HG03469 (cell line): ENCODE measurements around the gene GNAI3.
A peak's percentile ranks its signal among the peaks of the same experiment; 100 is the strongest.

Experiments
- ATAC-seq: cut with Tn5 transposase; IDR thresholded peaks from one replicate; pipeline ENCODE4 v1.9.1; 2021; ENCODE audit warnings: mild to moderate bottlenecking, moderate library complexity, moderate number of reproducible peaks; ENCODE audit not compliant: unreplicated experiment

The GNAI3 gene

GRCh38 chr1:109523706-109524105 lies 24.7 kb upstream of the GNAI3 start:
- no peak for ATAC-seq

GRCh38 chr1:109527098-109527811 lies 21.2 kb upstream of the GNAI3 start:
- ATAC-seq = no peak

GRCh38 chr1:109527846-109528695 lies 20.3 kb upstream of the GNAI3 start:
- ATAC-seq = no peak

- ATAC-seq = no peak
Measured at GRCh38 chr1:109528712-109529111, 19.7 kb upstream of the GNAI3 start.

- no peak for ATAC-seq
Measured at GRCh38 chr1:109529881-109530456, 18.4 kb upstream of the GNAI3 start.

- ATAC-seq = no peak
Measured at GRCh38 chr1:109530457-109531087, 17.8 kb upstream of the GNAI3 start.

- no peak for ATAC-seq
Measured at GRCh38 chr1:109531380-109531779, 17.0 kb upstream of the GNAI3 start.

GRCh38 chr1:109531826-109532364 lies 16.5 kb upstream of the GNAI3 start:
- ATAC-seq = no peak

- ATAC-seq = peak; percentile 59
Measured at GRCh38 chr1:109532365-109533136, 15.9 kb upstream of the GNAI3 start.

GRCh38 chr1:109534307-109534858 lies 14.0 kb upstream of the GNAI3 start:
- ATAC-seq = no peak

GRCh38 chr1:109535481-109535880 lies 12.9 kb upstream of the GNAI3 start:
- ATAC-seq = no peak

GRCh38 chr1:109535971-109536491 lies 12.4 kb upstream of the GNAI3 start:
- no peak for ATAC-seq

GRCh38 chr1:109537450-109538178 lies 10.8 kb upstream of the GNAI3 start:
- no peak for ATAC-seq

GRCh38 chr1:109538827-109539555 lies 9.4 kb upstream of the GNAI3 start:
- no peak for ATAC-seq

- no peak for ATAC-seq
Measured at GRCh38 chr1:109539676-109540075, 8.7 kb upstream of the GNAI3 start, which contains the start of gene GPR61. Gene GPR61 (plus strand): TSS chr1:109539872. CDS start chr1:109543023, 3,151 bp downstream.

GRCh38 chr1:109541102-109541501 lies 7.3 kb upstream of the GNAI3 start:
- ATAC-seq = no peak

- ATAC-seq = no peak
Measured at GRCh38 chr1:109542657-109543056, 5.8 kb upstream of the GNAI3 start.

GRCh38 chr1:109543283-109543987 lies 5.0 kb upstream of the GNAI3 start:
- no peak for ATAC-seq
